GM23338 (cell line): ENCODE measurements around the gene GNPTAB. TPM values are rescaled to one million over a fixed set of nuclear protein-coding genes. Genes with fewer than 3 reads are reported as not detected.

Experiments
- CREB1 ChIP-seq: fragments of 250-450 bp; sonication (Bioruptor Pico); IDR thresholded peaks from 2 replicates; pipeline ENCODE4 v1.5.0; 2020; ENCODE audit warnings: low read depth, mild to moderate bottlenecking, moderate library complexity
- POLR2AphosphoS5 ChIP-seq: IDR thresholded peaks from 2 replicates; pipeline ENCODE4 v1.6.1; 2016; ENCODE audit warnings: antibody characterized with exemption, low read depth
- STAT1 ChIP-seq: IDR thresholded peaks from one replicate; pipeline ENCODE4 v1.6.1; 2016; ENCODE audit warnings: antibody characterized with exemption; ENCODE audit not compliant: unreplicated experiment
- ZNF331 ChIP-seq: fragments of 250-450 bp; sonication (Bioruptor Pico); IDR thresholded peaks from 2 replicates; pipeline ENCODE4 v1.5.0; 2020; ENCODE audit warnings: low read depth, mild to moderate bottlenecking, moderate library complexity
- ZNF462 ChIP-seq: fragments of 250-450 bp; sonication (Bioruptor Pico); IDR thresholded peaks from 2 replicates; pipeline ENCODE4 v1.5.0; 2020; ENCODE audit warnings: mild to moderate bottlenecking, moderate library complexity
- polyA plus RNA-seq: library from polyadenylated mRNA; unstranded; fragments of >200 nt; fragmentation: Nextera tagmentation; extraction: Ambion mirVana; gene quantifications from 2 replicates; pipeline ENCODE4 v1.2.1, GENCODE V29; 2016
- total RNA-seq: library from RNA; depleted of rRNA; stranded (reverse); fragments of >200 nt; shearing (Covaris generic); gene quantifications from 2 replicates; pipeline ENCODE4 v1.2.3, GENCODE V29; 2014
- TF ChIP-seq, protein P1 (sequence below): IDR thresholded peaks from 2 replicates; pipeline ENCODE4 v1.6.1; 2016; ENCODE audit warnings: antibody characterized with exemption
- TF ChIP-seq, protein P2 (sequence below): IDR thresholded peaks from one replicate; pipeline ENCODE4 v1.6.1; 2018; ENCODE audit warnings: antibody characterized with exemption; ENCODE audit not compliant: unreplicated experiment

GNPTAB gene
- total and polyA plus RNA-seq, 2 experiments from 2014 or later, result 23.6 to 58.3 TPM

DNA sequence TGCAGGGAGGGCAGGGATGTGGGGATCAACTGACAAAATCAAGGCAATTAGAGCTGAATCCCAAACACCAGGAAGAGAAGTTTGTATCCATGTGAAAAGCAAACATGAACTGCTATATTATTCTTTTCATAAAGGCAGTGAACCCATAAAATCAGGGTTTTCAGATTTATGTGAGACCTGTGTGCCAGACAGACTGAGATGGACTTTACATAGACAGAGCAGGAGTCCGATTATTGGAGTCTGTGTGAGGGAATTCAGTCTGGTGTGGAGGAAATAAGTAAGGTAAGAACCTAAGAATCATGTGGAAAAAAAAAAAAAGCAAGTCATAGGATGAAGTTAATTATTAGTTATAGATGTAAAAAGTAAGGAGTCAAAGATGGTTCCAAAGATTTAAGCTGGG is 46.4 kb downstream of the GNPTAB start (continued):
- TF ChIP-seq ZNF462 (CRISPR knock-in tag) (no peak), CREB1 (CRISPR knock-in tag) (no peak), ZNF331 (CRISPR knock-in tag) (no peak), STAT1 (no peak), POLR2AphosphoS5 (no peak)
- TF ChIP-seq, protein P1, sequence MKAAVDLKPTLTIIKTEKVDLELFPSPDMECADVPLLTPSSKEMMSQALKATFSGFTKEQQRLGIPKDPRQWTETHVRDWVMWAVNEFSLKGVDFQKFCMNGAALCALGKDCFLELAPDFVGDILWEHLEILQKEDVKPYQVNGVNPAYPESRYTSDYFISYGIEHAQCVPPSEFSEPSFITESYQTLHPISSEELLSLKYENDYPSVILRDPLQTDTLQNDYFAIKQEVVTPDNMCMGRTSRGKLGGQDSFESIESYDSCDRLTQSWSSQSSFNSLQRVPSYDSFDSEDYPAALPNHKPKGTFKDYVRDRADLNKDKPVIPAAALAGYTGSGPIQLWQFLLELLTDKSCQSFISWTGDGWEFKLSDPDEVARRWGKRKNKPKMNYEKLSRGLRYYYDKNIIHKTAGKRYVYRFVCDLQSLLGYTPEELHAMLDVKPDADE, result no peak
- TF ChIP-seq, protein P2, sequence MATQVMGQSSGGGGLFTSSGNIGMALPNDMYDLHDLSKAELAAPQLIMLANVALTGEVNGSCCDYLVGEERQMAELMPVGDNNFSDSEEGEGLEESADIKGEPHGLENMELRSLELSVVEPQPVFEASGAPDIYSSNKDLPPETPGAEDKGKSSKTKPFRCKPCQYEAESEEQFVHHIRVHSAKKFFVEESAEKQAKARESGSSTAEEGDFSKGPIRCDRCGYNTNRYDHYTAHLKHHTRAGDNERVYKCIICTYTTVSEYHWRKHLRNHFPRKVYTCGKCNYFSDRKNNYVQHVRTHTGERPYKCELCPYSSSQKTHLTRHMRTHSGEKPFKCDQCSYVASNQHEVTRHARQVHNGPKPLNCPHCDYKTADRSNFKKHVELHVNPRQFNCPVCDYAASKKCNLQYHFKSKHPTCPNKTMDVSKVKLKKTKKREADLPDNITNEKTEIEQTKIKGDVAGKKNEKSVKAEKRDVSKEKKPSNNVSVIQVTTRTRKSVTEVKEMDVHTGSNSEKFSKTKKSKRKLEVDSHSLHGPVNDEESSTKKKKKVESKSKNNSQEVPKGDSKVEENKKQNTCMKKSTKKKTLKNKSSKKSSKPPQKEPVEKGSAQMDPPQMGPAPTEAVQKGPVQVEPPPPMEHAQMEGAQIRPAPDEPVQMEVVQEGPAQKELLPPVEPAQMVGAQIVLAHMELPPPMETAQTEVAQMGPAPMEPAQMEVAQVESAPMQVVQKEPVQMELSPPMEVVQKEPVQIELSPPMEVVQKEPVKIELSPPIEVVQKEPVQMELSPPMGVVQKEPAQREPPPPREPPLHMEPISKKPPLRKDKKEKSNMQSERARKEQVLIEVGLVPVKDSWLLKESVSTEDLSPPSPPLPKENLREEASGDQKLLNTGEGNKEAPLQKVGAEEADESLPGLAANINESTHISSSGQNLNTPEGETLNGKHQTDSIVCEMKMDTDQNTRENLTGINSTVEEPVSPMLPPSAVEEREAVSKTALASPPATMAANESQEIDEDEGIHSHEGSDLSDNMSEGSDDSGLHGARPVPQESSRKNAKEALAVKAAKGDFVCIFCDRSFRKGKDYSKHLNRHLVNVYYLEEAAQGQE, result no peak
